Lung microvascular endothelial cell (primary cell): ENCODE results near the gene CROCC. TPM values are rescaled to one million over a fixed set of nuclear protein-coding genes. Genes with fewer than 3 reads are reported as not detected.

ENCODE experiments used
- DNase-seq, 2 donors: peaks; one replicate each; pipeline versions ENCODE4 v3.0.0 to v3.0.0-alpha.2; 2010; ENCODE audit warnings: low read depth in 2 of 2
- total RNA-seq: library from RNA; depleted of rRNA; stranded (reverse); fragments of >200 nt; gene quantifications from 2 replicates; pipeline ENCODE4 v1.2.1, GENCODE V29; 2014

CROCC gene
- total RNA-seq, 1 donor from 2014 or later: 18.3 TPM

GRCh38 chr1:17011092-17011438, 89.3 kb downstream of the CROCC start:
- DNase-seq: no peak

GRCh38 chr1:17011439-17012307, 89.9 kb downstream of the CROCC start, which contains the start of gene ATP13A2:
Gene ATP13A2, minus strand, starts transcription at chr1:17011928. Its CDS starts 190 bp downstream, at chr1:17011738.
- peak; percentile 72 to 85 for DNase-seq

GRCh38 chr1:17012775-17013490, 91.2 kb downstream of the CROCC start:
- DNase-seq: no peak

- DNase-seq: no peak
Measured at GRCh38 chr1:17013491-17014320, 92.0 kb downstream of the CROCC start.

- no peak for DNase-seq
Measured at GRCh38 chr1:17014671-17015567, 93.2 kb downstream of the CROCC start.

- DNase-seq: peak in 1 of 2 donors; percentile 72
Measured at GRCh38 chr1:17016317-17016661, 94.6 kb downstream of the CROCC start.

- no peak for DNase-seq
Measured at GRCh38 chr1:17017435-17017834, 95.7 kb downstream of the CROCC start.

- no peak for DNase-seq
Measured at GRCh38 chr1:17018849-17019248, 97.1 kb downstream of the CROCC start.

- DNase-seq: no peak
Measured at GRCh38 chr1:17020502-17020901, 98.8 kb downstream of the CROCC start.

- no peak for DNase-seq
Measured at GRCh38 chr1:17021896-17022295, 100.2 kb downstream of the CROCC start.

Other genes starting within 250 kb of the CROCC start
- gene RNU1-4, start 181.4 kb upstream of the CROCC start, total RNA-seq: under 0.01 and 5,258 TPM in 2 replicates
- gene RNU1-2, start 26.0 kb upstream of the CROCC start, total RNA-seq: under 0.01 and 5,258 TPM in 2 replicates
- gene MFAP2, start 58.7 kb downstream of the CROCC start, total RNA-seq: 15.9 and 25.6 TPM in 2 replicates
- 25.1 and 44.6 TPM in 2 replicates for gene ATP13A2, start 90.0 kb downstream of the CROCC start, total RNA-seq
- gene SDHB, start 132.1 kb downstream of the CROCC start, total RNA-seq: 139 and 146 TPM in 2 replicates
- under 0.01 and 0.22 TPM in 2 replicates for gene PADI2, start 197.5 kb downstream of the CROCC start, total RNA-seq